WI38 (cell line): ENCODE results near the gene MYOF.

ENCODE experiments used
- H3K4me3 ChIP-seq: 2 replicates; pipeline ENCODE4 v1.5.1; 2011; ENCODE audit warnings: low read depth, mild to moderate bottlenecking, control low read depth, low read length
- CTCF ChIP-seq: IDR thresholded peaks from 2 replicates; pipeline ENCODE4 v1.5.1; 2012; ENCODE audit warnings: low read depth, mild to moderate bottlenecking, control low read depth, low read length

The MYOF gene

DNA sequence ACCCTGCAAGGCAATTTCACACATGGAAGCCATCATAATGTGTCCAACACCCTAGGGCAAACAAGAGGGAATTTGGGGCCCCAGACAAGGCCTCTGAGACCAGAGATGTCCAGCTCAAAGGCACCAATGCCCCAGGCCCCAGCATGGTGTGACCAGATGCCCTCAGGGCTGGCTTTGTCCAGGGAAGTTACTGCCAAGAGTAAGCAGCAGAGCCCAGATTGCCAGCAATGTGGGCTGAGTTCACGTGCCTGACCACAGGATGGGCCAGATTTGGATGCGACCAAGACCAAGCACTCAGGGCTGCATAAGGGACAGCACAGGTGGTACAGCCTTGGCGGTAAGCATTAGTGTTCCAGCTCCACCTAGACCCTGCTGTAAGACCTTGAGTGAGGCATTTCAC, 12.7 kb downstream of the MYOF start:
- TF ChIP-seq CTCF, result no peak
- no peak overlapping the region for H3K4me3 ChIP-seq

DNA sequence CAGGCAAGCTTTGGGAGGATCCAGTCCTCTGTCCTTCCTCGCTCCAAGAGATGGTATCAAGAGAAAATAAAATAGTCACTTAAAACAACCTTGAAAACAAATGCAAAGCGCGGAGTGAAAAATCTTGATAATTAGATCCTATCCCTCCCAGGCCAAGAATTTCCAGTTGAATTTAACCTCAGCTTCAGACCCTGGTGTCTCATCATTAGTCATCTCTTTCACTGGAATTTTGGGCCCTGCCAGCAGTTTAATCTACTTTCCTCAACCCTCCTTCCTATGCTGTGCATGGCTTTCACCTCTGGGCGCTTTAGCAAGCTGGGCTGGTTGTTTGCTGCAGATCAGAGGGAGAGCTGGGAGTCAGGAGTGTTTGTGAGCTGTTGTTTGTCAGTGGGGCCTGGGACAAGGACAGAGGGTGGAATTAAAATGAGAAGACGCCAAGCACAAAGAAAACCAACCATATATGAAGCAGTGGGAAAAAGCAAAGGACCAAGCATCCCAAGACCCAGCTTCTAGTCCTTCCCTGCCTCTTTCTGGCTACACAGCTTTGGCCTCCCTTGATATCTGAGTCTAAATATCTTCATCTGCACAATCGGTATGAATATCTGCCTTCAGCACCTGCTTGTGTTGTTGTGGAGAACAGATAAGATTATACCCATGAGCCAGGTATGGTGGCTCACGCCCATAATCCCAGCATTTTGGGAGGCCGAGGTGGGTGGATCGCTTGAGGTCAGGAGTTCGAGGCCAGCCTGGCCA, 13.5 kb downstream of the MYOF start:
- no peak for TF ChIP-seq CTCF
- peak overlapping the region; percentile 34 for H3K4me3 ChIP-seq

DNA sequence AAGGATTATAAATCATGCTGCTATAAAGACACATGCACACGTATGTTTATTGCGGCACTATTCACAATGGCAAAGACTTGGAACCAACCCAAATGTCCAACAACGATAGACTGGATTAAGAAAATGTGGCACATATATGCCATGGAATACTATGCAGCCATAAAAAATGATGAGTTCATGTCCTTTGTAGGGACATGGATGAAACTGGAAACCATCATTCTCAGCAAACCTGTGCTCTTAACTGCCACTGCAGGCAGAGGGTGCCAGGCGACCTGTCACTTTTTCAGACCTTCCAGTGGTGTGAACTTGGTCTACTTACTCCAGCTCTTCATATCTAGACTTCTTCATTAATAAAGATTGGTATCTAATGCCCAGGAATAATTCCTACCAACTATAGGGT, 14.5 kb downstream of the MYOF start:
- peak overlapping the region; percentile 34 for H3K4me3 ChIP-seq

DNA sequence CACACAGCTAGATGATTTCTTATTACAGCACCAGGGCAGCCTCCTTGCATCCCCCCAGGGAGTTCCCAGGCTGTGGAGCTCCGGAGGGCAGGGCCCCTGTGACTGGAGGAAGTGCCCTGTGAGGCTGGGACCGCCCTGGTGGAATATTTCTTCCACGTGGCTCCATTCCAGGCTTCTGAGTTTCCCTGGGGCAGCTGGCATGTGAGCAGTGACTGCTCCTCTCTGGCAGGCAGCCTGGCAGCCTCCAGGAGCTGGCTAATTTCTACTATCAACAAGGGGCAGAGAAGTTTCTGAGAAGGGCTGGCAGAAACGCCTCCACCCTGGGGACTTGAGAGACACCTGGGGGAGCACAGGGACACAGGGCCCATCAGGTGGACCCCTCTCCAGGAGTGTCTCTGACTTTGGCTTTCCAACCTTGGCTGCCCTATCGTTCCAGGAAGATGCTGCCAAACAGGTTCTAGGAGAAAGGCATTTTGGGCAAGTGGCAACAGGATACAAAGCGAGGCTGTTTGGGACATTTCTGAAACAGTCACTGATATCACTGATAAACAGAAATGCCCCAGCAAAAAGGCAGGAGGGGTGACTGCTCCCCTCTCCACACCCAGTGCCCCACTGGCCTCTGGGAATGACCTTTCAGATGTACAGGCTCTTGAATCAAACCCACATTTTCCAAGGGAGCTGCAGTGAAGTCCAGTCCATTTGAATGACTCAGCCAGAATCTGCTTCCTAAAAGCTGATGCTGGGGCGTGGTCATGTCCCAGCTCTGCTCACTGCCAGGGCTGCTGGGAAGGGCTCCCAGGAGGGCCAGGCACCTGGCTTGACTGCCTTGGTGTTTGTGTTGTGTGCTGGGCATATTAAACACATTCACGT, 16.1 kb downstream of the MYOF start:
- H3K4me3 ChIP-seq, result no peak overlapping the region
- TF ChIP-seq CTCF, result no peak

- no peak for TF ChIP-seq CTCF
- no peak overlapping the region for H3K4me3 ChIP-seq
Observed at GRCh38 chr10:93464776-93465388, 17.3 kb downstream of the MYOF start.

- no peak for TF ChIP-seq CTCF
Observed at GRCh38 chr10:93463723-93464476, 18.2 kb downstream of the MYOF start.

DNA sequence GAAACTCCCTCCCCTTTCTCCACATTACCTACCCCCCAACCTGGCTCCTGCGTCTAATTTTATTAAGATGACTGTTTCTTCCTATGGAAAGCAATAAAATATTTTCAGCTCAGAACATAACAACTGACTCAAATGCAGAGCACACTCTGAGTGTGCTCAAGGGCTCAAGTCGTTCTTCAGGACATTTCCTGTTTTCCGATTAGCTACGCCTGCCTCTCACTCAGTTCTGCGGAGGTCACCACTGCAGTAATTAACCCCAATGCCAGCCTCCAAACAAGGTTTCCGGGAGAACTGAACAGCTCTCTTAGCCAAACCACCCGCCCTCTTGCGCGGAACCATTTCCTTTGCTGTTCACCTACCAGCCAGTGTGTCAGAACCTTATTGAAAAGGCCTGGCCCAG, 19.3 kb downstream of the MYOF start:
- no peak overlapping the region for H3K4me3 ChIP-seq
- TF ChIP-seq CTCF, result no peak

More at GRCh38 chr10:93463723-93464476, 18.2 kb downstream of the MYOF start:
- H3K4me3 ChIP-seq, result no peak overlapping the region
